ENCODE measurements around the gene FAT4.

The FAT4 gene

GRCh38 chr4:125355791-125356190, 41.0 kb downstream of the FAT4 start:
- TF ChIP-seq CTCF (IDR thresholded peaks at IDR 0.05; ENCODE audit: extremely low read depth, missing control alignments) = no peak
- DNase-seq (ENCODE audit: low spot score) = no peak

- no peak for TF ChIP-seq CTCF (IDR thresholded peaks at IDR 0.05; ENCODE audit: extremely low read depth, missing control alignments)
- no peak for DNase-seq (ENCODE audit: low spot score)
Measured at GRCh38 chr4:125357675-125358074, 42.9 kb downstream of the FAT4 start.

- TF ChIP-seq CTCF (IDR thresholded peaks at IDR 0.05; ENCODE audit: extremely low read depth, missing control alignments) = no peak
- DNase-seq (ENCODE audit: low spot score) = no peak
Measured at GRCh38 chr4:125358453-125358852, 43.7 kb downstream of the FAT4 start.

- DNase-seq (ENCODE audit: low spot score) = no peak
- TF ChIP-seq CTCF (IDR thresholded peaks at IDR 0.05; ENCODE audit: extremely low read depth, missing control alignments) = no peak
Measured at GRCh38 chr4:125359363-125359762, 44.6 kb downstream of the FAT4 start.

GRCh38 chr4:125359960-125360634, 45.3 kb downstream of the FAT4 start:
- no peak for TF ChIP-seq CTCF (IDR thresholded peaks at IDR 0.05; ENCODE audit: extremely low read depth, missing control alignments)
- no peak for DNase-seq (ENCODE audit: low spot score)

- no peak for DNase-seq (ENCODE audit: low spot score)
- no peak for TF ChIP-seq CTCF (IDR thresholded peaks at IDR 0.05; ENCODE audit: extremely low read depth, missing control alignments)
Measured at GRCh38 chr4:125360727-125361126, 46.0 kb downstream of the FAT4 start.
